Tongue (tissue), 3 donors: Measurements from ENCODE around the gene OR4A15. TPM values are rescaled to one million over a fixed set of nuclear protein-coding genes. Genes with fewer than 3 reads are reported as not detected.

Experiments used
- DNase-seq: peaks from one replicate; pipeline ENCODE4 v3.0.0-alpha.2; 2015
- small RNA-seq: library from RNA; depleted of rRNA; stranded (forward); fragments of <200 nt; gene quantifications from one replicate; pipeline ENCODE3, GENCODE V24; 2014; ENCODE audit warnings: low replicate concordance
- total RNA-seq: library from RNA; depleted of rRNA; stranded (reverse); fragments of >200 nt; gene quantifications from one replicate; pipeline ENCODE4 v1.2.3, GENCODE V29; 2014

The OR4A15 gene
- total RNA-seq = not detected

GRCh38 chr11:55367674-55368073, at the start of gene OR4A15:
TSS of gene OR4A15 (plus strand) at chr11:55367974. CDS start at chr11:55367974, 0 bp downstream.
- no peak for DNase-seq

DNA sequence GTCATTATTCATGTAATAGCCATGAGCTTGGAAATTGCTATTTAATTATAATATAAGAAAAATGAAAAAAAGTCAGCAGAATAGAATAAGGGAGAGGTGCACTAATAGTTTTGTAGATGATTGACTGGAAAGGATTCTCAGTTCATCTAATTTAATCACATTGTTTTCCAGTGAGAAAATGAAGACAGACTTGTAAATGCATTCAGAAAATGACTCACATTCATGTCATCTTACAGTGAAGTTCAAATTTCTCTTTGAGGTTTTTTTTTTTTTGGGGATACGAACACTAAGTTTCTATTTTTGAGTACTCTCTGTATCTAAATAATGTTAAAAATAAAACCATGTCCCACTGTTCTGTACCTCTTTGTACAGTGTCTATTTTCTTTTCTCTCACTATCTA, 43.3 kb upstream of the OR4A15 start:
- DNase-seq = no peak

GRCh38 chr11:55342901-55343300, 24.9 kb upstream of the OR4A15 start, which contains the start of gene OR4A16:
TSS of gene OR4A16 (plus strand) at chr11:55343201. CDS start at chr11:55343201, 0 bp downstream.
- no peak for DNase-seq

DNA sequence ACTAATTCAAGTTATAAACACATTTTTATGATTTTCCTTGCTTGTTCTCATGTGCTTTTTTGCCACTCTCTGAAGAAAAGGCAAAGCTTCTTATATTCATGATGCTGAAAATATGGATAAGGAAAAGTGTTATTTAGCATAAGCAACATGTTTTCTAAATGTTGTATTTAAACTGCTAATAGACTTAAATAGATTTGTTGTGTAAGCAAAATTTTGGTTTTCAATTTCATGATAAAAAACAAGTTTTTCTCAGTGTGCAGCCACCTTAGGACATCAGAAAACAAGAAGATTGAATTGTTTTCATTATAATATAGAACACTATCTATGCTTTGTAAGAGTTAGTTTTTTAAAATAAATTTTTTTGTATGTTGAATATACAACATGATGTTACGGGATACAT, 22.5 kb upstream of the OR4A15 start:
- DNase-seq = no peak

- no peak for DNase-seq
Observed at GRCh38 chr11:55349032-55349431, 18.7 kb upstream of the OR4A15 start.

DNA sequence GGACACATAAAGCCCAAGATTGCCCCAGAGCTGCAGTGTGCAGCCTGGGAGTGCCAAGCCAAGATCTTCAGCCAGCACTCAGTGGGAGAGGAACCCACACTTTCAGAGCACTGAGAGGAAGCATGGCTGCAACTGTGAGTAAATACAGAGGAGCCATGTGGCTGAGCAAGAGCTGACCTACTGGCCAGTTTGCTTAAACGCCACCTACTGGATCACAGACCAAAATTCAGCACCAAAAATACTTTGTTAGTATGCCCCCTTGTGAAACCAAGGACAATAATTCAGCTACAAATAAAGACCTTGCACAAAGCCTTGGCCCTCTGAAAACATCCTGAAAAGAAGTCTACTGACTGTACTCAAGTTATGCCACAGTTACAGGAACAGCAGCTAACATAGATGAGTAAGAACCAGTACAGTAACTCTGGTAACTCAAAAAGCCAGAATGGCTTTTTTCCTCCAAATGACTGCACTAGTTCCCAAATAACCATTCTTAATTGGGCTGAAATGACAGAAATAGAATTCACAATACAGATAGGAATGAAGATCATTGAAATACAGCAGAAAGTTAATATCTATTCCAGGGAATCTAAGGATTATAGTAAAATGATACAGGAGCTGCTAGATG, 10.1 kb upstream of the OR4A15 start:
- no peak for DNase-seq

- DNase-seq = no peak
Observed at GRCh38 chr11:55401011-55401410, 33.2 kb downstream of the OR4A15 start.

Small RNAs within 50 kb of the gene (small RNA-seq; reads per million reads assigned to genes)
- gene OR4X7P = not detected

Other genes with a start within 250 kb of the OR4A15 start
- not detected for gene TRIM48, start 105.8 kb upstream of the OR4A15 start, total RNA-seq
- gene OR4A16, start 24.8 kb upstream of the OR4A15 start, total RNA-seq = not detected
- gene OR4C15, start 186.5 kb downstream of the OR4A15 start, total RNA-seq = not detected
- gene OR4C16, start 204.2 kb downstream of the OR4A15 start, total RNA-seq = not detected
- gene OR4C11, start 239.7 kb downstream of the OR4A15 start, total RNA-seq = not detected